ENCODE data around the gene KIF26B.

DNA sequence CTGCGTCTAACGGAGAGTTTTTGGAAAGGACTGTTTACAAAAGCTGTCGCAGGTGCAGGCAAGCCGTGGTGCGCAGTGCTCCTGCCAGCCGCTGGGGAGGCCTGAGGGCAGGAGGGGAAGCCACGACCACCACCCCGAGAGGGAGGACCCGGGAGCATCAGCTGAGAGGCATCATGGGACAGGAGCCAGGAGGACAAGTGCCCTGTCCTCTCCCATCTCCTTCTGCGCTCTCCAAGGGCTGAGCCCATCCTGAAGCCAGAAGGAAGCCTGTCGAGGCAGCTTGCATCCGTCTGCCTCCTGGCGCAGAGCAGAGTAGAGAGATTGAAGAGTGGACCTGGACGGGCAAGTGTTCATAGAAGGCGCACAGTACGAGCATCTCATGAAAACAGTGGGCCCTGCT, 310.9 kb downstream of the KIF26B start:
- TF ChIP-seq EZH2 (IDR thresholded peaks at IDR 0.05; ENCODE audit: borderline replicate concordance, insufficient read depth, low read length, poor library complexity, severe bottlenecking): no peak
- TF ChIP-seq, protein P1, sequence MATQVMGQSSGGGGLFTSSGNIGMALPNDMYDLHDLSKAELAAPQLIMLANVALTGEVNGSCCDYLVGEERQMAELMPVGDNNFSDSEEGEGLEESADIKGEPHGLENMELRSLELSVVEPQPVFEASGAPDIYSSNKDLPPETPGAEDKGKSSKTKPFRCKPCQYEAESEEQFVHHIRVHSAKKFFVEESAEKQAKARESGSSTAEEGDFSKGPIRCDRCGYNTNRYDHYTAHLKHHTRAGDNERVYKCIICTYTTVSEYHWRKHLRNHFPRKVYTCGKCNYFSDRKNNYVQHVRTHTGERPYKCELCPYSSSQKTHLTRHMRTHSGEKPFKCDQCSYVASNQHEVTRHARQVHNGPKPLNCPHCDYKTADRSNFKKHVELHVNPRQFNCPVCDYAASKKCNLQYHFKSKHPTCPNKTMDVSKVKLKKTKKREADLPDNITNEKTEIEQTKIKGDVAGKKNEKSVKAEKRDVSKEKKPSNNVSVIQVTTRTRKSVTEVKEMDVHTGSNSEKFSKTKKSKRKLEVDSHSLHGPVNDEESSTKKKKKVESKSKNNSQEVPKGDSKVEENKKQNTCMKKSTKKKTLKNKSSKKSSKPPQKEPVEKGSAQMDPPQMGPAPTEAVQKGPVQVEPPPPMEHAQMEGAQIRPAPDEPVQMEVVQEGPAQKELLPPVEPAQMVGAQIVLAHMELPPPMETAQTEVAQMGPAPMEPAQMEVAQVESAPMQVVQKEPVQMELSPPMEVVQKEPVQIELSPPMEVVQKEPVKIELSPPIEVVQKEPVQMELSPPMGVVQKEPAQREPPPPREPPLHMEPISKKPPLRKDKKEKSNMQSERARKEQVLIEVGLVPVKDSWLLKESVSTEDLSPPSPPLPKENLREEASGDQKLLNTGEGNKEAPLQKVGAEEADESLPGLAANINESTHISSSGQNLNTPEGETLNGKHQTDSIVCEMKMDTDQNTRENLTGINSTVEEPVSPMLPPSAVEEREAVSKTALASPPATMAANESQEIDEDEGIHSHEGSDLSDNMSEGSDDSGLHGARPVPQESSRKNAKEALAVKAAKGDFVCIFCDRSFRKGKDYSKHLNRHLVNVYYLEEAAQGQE (IDR thresholded peaks at IDR 0.05; ENCODE audit: borderline replicate concordance): no peak
- TF ChIP-seq, protein P2, sequence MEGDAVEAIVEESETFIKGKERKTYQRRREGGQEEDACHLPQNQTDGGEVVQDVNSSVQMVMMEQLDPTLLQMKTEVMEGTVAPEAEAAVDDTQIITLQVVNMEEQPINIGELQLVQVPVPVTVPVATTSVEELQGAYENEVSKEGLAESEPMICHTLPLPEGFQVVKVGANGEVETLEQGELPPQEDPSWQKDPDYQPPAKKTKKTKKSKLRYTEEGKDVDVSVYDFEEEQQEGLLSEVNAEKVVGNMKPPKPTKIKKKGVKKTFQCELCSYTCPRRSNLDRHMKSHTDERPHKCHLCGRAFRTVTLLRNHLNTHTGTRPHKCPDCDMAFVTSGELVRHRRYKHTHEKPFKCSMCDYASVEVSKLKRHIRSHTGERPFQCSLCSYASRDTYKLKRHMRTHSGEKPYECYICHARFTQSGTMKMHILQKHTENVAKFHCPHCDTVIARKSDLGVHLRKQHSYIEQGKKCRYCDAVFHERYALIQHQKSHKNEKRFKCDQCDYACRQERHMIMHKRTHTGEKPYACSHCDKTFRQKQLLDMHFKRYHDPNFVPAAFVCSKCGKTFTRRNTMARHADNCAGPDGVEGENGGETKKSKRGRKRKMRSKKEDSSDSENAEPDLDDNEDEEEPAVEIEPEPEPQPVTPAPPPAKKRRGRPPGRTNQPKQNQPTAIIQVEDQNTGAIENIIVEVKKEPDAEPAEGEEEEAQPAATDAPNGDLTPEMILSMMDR (IDR thresholded peaks at IDR 0.05; ENCODE audit: poor library complexity, severe bottlenecking): no peak
- TF ChIP-seq SMC3 (conservative IDR thresholded peaks at IDR 0.05; ENCODE audit: poor library complexity): no peak
- no peak for TF ChIP-seq RAD21 (conservative IDR thresholded peaks at IDR 0.05)
- no peak for TF ChIP-seq POLR2AphosphoS5 (IDR thresholded peaks at IDR 0.05)
- TF ChIP-seq TAF1 (IDR thresholded peaks at IDR 0.05; ENCODE audit: low read depth): no peak
- TF ChIP-seq EP300 (conservative IDR thresholded peaks at IDR 0.05; ENCODE audit: poor library complexity, severe bottlenecking): no peak
- no peak for TF ChIP-seq MXI1 (conservative IDR thresholded peaks at IDR 0.05; ENCODE audit: poor library complexity, severe bottlenecking)

Data from neural cell (in vitro differentiated cells).